Measurements from ENCODE around the gene RRP1B.

DNA sequence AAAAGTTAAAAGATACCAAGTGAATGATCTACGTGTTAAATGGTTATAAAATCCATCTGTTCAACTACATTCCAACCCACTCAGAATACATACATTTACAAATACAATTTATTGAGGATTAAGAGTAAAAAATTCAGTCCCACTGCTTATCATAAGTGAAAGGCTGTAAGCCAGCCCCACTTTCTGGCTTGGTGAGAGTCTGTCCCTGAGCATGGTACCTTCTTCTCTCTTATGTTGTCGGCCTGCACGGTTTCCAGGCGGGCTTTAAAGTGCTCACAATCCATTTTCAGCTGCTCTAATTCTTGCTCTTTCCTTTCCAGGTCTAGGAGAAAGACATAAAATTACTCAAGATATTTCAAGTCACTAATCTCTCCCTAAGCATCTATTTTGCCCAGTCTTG lies 15.3 kb upstream of the RRP1B start:
- TF ChIP-seq, protein P1, sequence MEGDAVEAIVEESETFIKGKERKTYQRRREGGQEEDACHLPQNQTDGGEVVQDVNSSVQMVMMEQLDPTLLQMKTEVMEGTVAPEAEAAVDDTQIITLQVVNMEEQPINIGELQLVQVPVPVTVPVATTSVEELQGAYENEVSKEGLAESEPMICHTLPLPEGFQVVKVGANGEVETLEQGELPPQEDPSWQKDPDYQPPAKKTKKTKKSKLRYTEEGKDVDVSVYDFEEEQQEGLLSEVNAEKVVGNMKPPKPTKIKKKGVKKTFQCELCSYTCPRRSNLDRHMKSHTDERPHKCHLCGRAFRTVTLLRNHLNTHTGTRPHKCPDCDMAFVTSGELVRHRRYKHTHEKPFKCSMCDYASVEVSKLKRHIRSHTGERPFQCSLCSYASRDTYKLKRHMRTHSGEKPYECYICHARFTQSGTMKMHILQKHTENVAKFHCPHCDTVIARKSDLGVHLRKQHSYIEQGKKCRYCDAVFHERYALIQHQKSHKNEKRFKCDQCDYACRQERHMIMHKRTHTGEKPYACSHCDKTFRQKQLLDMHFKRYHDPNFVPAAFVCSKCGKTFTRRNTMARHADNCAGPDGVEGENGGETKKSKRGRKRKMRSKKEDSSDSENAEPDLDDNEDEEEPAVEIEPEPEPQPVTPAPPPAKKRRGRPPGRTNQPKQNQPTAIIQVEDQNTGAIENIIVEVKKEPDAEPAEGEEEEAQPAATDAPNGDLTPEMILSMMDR (conservative IDR thresholded peaks at IDR 0.05) = no peak
- no peak for TF ChIP-seq EZH2 (IDR thresholded peaks at IDR 0.05; ENCODE audit: low read depth)
